Bone marrow (tissue), 2 donors: Measurements from ENCODE around the gene PANK4.

Experiments used
- DNase-seq, 2 donors: peaks; one replicate each; lab custom pipeline; 2025; lab: John Stamatoyannopoulos, UW

PANK4 gene

DNA sequence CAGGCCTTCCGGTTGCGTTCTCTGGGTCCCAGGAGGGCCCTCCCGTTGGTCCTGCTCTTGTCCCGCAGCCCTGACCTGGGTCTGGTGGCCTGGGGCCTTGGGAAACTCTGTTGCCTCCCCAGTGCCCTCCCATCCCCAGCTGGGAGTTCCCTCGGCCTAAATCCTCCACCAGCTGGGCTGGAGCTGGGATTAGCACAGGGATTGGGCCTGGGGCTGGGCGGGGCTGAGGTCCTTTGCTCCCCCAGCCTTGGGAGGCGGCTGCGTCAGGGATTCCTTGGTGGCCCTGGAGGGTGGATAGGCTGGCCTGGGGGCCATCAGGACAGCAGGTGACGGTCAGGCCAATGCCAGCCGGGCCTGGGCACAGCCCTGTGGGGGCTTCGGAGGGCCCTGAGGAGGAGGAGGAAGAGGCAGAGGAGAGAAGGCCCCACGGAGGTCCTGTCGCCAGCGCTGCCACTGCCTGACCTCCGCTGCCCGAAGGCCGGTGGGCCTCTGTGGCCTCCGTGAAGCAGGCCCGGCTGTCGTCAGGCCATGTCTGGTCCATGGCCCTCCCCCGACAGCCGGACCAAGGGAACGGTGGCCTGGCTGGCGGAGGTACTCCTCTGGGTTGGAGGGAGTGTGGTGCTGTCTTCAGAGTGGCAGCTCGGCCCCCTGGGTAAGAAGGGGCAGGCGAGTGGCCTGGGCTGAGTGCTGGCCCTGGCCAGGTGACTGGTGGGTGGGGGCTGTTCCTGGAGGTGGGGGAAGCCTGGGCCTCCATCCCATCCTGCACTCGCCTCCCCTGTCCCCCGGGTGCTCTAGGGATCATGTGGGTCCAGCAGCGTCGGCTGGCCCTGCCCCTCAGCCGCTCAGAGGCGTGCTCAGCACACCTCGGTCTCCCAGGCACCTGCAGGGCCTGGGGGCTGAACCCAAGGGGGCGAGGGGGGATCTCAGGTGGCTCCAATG, 50.1 kb downstream of the PANK4 start, which contains the start of gene PLCH2:
TSS of gene PLCH2 (plus strand) at position 229 of the 939 bp plus-strand sequence. CDS start at position 529, 300 bp downstream.
- no peak for DNase-seq

DNA sequence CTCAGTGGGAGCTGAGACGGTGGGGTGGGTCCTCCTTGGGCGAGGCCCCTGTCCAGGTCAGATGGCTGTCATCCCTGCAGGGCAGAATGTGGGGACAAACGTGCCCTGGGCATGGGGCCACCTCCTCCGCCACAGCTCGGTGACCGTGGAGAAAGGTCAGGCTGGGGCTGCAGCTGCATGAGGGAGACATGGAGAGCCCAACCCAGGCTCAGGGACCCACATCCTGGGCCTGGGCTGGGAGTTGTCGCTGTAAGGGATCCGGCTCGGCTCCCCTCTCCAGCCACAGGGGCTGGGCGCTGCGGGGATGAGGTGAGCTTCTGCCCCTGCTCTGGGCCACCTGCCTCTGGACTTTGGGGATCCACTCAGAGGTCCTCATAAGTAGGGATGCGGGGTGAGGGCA, 50.8 kb downstream of the PANK4 start:
- DNase-seq, result no peak

DNA sequence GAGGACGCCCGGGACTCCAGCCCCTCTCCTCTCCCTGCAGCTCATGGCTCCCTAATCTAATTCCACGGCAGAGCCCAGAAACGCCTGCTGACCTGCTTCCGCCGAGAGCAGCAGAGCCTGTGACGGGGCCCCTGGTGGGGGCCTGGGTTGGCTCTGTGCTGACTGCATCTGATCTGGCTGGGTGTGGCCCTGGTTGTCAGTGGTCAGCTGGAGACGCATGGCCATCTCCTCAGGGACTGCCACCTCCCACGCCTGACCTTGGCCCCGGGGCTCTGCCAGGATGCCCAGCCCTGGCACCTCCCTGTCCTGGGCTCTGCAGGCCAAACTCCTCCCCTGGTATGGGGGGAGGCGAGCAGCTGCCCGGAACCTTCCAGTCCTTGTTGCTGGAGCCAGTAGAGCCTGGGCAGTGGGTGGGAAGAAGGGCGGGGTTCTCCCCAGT, 51.4 kb downstream of the PANK4 start:
- no peak for DNase-seq

GRCh38 chr1:2474104-2474844, 52.1 kb downstream of the PANK4 start:
- no peak for DNase-seq

GRCh38 chr1:2473198-2473597, 53.2 kb downstream of the PANK4 start:
- DNase-seq, result no peak

GRCh38 chr1:2472561-2473177, 53.7 kb downstream of the PANK4 start:
- DNase-seq, result no peak

- no peak for DNase-seq
These were observed 54.3 kb downstream of the PANK4 start for GRCh38 chr1:2472109-2472508.

DNA sequence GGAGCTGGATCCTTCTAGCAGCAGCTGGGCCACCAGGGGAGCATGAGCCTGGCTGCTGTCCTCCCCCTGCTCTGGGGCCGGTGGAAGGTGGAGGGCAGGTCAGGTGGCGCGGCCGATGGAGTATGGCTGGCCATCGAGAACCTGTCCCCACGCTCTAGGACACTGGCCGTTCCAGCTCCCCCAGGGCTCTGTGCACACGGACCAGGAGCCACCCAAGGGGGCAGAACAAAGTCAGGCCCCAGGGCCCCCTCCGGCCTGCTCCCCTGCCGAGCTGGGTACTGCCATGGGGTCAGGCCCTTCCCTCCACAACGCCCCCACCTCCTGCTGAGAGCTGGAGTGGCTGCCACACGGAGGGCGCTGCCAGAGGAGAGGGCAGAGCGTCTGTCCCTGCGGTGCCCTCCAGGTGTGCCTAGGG, 54.8 kb downstream of the PANK4 start:
- no peak for DNase-seq

DNA sequence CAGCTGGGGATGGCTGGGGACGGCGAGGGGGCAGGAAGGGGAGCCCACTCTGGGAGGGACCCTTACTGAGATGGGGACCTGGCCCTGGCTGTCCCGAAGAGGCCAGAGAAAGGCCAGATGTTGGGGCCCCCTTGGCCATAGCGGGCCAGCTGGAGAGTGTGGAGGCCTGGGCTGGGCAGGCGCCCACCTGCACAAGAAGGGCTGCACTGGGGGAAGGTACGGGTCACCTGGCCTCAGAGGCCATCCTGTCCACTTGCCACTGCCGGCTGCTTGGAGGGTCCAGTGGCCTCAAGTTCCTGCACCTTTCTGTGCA, 55.3 kb downstream of the PANK4 start:
- DNase-seq, result no peak

DNA sequence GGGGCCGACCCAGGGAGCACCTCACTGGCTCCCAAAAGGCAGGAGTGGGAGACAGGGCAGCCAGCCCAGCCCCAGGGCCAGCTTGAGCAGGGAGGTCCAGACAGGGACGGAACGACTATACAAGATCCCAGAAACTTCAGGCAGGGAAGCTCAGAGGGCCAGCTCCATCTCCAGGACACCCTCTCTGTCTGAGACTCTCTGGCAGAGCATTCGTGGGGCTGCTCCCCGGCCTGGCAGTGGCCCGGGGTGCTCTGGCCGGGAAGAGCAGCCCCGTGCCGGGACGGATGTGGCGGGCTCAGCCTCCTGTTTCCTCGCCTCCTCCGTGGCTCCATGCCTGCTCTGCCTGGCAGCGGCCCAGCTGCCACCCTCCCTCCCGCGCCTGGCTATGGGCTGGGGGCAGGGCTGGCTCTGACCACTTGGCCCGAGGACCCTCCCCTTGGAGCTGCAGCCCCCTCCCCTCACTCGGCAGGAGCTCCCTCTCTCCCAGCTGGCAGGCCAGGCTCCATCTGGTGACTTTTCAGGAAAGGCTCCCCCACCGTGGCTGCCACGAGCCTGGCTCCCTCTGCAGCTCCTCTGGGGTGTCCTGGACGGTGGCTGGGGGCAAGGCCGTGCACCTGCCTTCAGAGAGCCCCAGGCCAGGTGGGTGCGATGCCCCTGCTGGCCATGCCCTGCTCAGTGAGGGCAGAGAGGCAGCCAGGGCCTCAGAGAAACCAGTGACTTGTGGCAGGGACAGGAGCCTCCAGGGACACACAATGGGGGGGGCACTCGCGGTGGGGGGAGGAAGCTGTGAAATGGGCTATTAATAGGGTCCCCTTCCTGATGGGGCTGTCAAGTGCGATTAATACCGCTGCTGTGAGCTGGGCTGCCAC, 55.9 kb downstream of the PANK4 start:
- no peak for DNase-seq

DNA sequence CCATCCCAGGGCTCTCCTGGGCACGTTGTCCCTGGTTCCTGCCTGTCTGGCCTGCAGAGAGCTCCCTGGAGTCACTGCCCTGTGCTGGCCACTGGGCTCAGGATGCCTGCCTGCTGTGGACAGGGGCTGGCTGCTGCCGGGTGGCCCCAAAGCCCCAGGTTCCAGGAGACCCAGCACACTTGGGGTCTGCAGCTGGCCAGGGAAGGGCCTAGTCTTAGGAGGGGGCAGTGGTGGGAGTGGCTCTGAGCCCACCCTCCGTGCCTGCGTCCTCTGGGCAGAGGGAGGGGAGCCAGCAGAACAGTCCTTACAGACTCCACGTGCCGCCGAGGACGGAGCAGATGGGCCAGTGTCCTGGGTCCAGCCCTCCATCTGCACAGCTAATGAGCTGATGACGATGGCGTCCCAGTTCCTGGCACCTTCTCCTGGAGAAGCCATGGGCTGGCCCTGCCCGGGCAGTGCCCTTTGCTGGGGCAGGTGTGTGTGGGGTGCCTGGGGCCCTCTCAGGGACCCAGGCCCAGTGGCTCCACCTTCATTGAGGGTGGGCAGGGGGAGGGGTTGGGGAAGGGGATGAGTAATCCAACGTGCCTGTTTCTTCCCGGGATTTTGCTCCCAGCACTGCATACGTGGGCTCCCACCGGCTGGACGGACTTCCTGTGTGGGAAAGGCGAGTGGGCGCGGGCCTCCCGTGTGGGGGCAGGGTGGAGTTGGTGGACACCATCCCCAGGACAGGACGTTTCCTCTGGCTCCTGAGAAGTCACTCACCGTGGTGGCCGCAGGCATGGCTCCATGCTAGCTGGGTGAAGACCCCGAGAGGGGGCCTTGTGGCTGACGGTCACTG, 57.1 kb downstream of the PANK4 start:
- no peak for DNase-seq

DNA sequence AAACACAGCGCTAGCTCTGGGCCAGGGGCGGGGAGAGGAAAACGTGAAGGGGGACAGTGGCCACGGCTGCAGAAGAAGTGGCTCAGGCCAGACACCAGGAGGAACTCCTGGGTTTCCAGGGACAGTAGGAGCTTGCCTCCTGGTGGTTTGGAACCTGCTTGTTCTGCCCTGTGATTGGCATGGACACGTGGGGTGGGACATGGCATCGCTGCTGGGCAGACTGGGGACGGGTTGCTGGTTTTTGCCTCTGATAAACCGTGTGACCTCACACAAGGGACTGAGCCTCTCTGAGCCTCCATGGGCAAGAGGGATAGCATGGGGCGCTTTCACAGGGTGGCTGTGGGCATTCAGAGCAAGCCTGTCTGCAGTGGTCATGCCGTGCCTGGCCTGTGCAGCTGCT, 57.9 kb downstream of the PANK4 start:
- no peak for DNase-seq

DNA sequence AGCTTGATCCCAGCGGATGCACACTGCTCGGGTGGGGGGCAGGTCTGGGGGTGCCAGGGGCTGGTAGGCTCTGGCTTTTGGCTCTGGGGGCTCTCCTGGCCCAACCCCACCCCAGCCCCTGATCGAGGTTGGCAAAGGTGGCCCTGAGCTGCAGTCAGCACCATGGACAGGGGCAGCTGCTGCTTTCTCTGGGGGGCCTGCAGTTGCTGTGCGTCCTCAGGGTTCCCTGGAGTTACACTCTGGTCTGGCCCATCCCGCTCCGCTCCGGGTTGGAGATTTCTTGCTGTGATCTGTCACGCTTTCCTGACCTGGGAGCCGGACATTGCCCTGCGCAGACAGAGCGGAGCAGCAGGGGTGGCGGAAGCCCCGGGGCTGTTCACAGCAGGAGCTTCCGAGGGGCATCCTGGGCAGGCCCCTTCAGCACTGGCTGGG, 58.3 kb downstream of the PANK4 start:
- DNase-seq, result no peak

- no peak for DNase-seq
These were observed 59.3 kb downstream of the PANK4 start for GRCh38 chr1:2466958-2467554.

DNA sequence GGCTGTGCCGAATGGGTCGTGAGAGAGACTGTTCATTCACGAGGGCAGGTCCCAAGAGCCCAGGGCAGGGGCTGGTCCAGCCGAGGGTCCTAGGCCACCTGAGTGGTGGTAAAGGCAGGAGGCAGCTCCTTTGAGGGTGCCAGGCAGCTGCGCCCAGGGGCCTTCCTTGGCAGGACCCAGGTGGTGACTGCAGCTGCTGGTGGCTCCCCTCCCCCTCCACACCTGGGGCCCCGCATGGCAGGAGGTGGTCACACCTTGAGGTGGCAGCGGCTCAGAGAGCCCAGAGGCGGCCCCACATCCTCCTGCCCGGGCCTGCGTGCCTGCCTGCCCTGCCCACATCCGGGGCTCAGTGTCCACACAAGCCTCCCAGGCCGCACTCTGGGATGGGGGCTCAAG, 60.1 kb downstream of the PANK4 start:
- no peak for DNase-seq

GRCh38 chr1:2465371-2466269, 60.8 kb downstream of the PANK4 start:
- no peak for DNase-seq

- no peak for DNase-seq
These were observed 63.0 kb downstream of the PANK4 start for GRCh38 chr1:2463396-2463795.

DNA sequence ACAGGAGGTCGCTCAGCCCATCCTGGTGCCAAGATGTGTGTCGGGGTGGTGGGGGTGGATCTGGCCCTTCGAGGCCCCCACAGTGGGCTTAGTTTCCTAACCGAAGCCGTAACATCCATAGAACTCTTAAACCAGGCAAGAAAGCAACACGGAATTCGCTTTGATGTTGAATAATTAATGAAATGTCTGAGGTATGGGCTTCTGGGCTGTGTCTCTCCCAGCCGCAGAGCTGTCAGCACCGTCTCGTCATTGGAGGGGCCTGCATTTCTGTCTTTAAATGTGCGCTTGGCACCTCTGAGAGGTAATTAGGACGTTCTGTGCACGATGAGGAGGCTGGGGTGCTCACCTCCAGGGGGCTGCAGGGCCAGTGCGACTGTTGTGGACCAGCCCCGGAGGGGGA, 63.6 kb downstream of the PANK4 start:
- no peak for DNase-seq

DNA sequence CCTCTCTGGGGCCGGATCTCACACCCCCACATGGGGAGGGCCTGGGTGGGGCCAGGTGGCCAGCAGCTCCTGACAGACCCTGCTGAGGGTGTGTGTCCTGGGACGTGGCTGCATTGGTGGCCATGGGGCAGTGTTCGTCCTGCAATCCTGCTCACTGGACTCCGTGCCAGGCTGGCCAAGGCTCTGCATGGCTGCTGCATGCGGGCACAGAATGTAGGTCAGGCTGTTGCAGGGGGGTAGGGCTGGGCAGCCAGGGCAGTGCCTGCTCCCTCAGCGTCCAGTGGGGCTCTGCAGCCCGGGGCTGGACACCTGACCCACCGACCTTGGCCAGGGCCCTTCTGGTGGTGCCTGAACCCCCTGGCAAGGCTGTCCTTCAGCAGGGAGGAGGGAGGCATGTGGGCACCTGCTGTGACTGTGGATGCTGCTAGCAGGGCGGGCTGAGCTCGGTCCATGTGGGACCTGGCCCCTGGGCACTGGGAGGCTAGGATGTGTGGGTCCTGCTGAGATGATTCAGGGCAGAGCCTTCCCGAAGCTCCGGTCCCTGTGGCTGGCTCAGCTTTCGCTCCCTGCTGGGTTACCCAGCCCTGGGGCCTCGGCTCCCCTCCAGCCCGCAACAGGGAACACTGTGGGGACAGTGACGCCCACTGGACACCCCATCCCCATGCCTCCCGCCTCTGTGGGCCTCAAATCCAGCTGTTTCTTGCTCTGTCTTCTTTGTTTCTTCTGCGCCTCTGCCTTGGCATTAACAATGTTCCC, 65.2 kb downstream of the PANK4 start:
- DNase-seq, result no peak
